Gastrocnemius medialis (tissue), 4 donors: ENCODE data around the gene ATP6V0E1. TPM values are rescaled to one million over a fixed set of nuclear protein-coding genes. Genes with fewer than 3 reads are reported as not detected.

ENCODE experiments used
- ATAC-seq, 2 donors: fragments of 150-250 bp; one replicate each; pipeline ENCODE4 v1.9.1; 2016
- DNase-seq, 2 donors: peaks; one replicate each; pipeline ENCODE4 v3.0.0-alpha.2; 2019
- H3K27ac ChIP-seq, 4 donors: fragments of 200-600 bp; sonication (generic); 1 replicate in 1 of 4; 2 replicates in 3 of 4; pipeline ENCODE4 v1.5.1; 2016 to 2018; ENCODE audit warnings: mild to moderate bottlenecking in 2 of 4, moderate library complexity in 1 of 4
- H3K27me3 ChIP-seq, 3 donors: fragments of 200-600 bp; sonication (generic) in 2 of 3; 1 replicate in 1 of 3; 2 replicates in 2 of 3; pipeline versions ENCODE4 v1.5.1 to v1.6.0; 2016 to 2019; ENCODE audit warnings: mild to moderate bottlenecking in 1 of 3, moderate library complexity in 1 of 3
- H3K36me3 ChIP-seq, 2 donors: fragments of 200-600 bp; sonication (generic) in 1 of 2; one replicate each; pipeline ENCODE4 v1.5.1; 2017 to 2018
- H3K4me1 ChIP-seq, 2 donors: fragments of 200-600 bp; sonication (generic) in 1 of 2; one replicate each; pipeline ENCODE4 v1.5.1; 2016 to 2017; ENCODE audit warnings: mild to moderate bottlenecking in 2 of 2
- H3K4me3 ChIP-seq, 4 donors: fragments of 200-600 bp; sonication (generic) in 3 of 4; 1 replicate in 1 of 4; 2 replicates in 3 of 4; pipeline ENCODE4 v1.5.1; 2016 to 2019; ENCODE audit warnings: mild to moderate bottlenecking in 2 of 4
- H3K9me3 ChIP-seq, 3 donors: fragments of 200-600 bp; sonication (generic) in 2 of 3; 1 replicate in 1 of 3; 2 replicates in 2 of 3; pipeline ENCODE4 v1.5.1; 2016 to 2019
- CTCF ChIP-seq, 5 experiments: fragments of 450-650 bp in 3 of 5; fragments of 200-600 bp in 2 of 5; sonication (generic) in 2 of 5; IDR thresholded peaks in 4 of 5; conservative IDR thresholded peaks in 1 of 5; 1 replicate in 4 of 5; 2 replicates in 1 of 5; pipeline ENCODE4 v1.5.1; 2016 to 2019; ENCODE audit warnings: antibody characterized with exemption in 5 of 5, mild to moderate bottlenecking in 3 of 5, moderate library complexity in 3 of 5
- POLR2A ChIP-seq, 2 donors: fragments of 450-650 bp; IDR thresholded peaks; one replicate each; pipeline ENCODE4 v1.6.1; 2017; ENCODE audit warnings: antibody characterized with exemption in 2 of 2, mild to moderate bottlenecking in 2 of 2, moderate library complexity in 2 of 2
- in situ Hi-C, 4 donors: fragments of 200-750 bp; cut with MboI; loops; one replicate each; pipeline versions ENCODE4 v1.15.0 to v1.8.0; 2017; ENCODE audit warnings: low sequenced_read_pairs in 4 of 4
- intact Hi-C: fragments of 100-400 bp; cut with DNase I; formaldehyde crosslinking; loops from one replicate; pipeline ENCODE4 v1.15.1; 2023; ENCODE audit warnings: low total_unique reads
- total RNA-seq, 4 donors: library from RNA; depleted of rRNA; stranded (reverse); fragments of >200 nt; gene quantifications; one replicate each; pipeline versions ENCODE4 v1.1.0 to v1.2.3, GENCODE V29; 2016

Gene ATP6V0E1
- total RNA-seq, 4 donors from 2014 or later = 101 to 183 (median 164) TPM

GRCh38 chr5:173062141-173062540, 78.6 kb downstream of the ATP6V0E1 start:
- H3K4me3 ChIP-seq = no peak overlapping the region
- intact Hi-C loops = no loop called here
- no peak for ATAC-seq
- in situ Hi-C loops = no loop called here
- DNase-seq = no peak
- no peaks in the 10 kb centered on the region for H3K9me3 ChIP-seq
- H3K36me3 ChIP-seq = no peaks in the 10 kb centered on the region
- H3K4me1 ChIP-seq = peaks cover 20 to 25% of the 10 kb centered on the region in 2 donors
- peak overlapping the region in 1 of 4 donors; percentile 3 for H3K27ac ChIP-seq
- no peaks in the 10 kb centered on the region for H3K27me3 ChIP-seq
- no peak for TF ChIP-seq POLR2A (IDR thresholded peaks at IDR 0.05)
- no peak for TF ChIP-seq CTCF (IDR thresholded peaks at IDR 0.05 in 4 of 5, conservative IDR thresholded peaks at IDR 0.05 in 1 of 5)

- H3K27me3 ChIP-seq = no peaks in the 10 kb centered on the region
- no peak overlapping the region for H3K4me3 ChIP-seq
- ATAC-seq = no peak
- H3K27ac ChIP-seq = no peak overlapping the region
- intact Hi-C loops (no loop called here), in situ Hi-C loops (no loop called here)
- peaks cover 11 to 13% of the 10 kb centered on the region in 2 donors for H3K4me1 ChIP-seq
- no peaks in the 10 kb centered on the region for H3K36me3 ChIP-seq
- DNase-seq = no peak
- no peaks in the 10 kb centered on the region for H3K9me3 ChIP-seq
- TF ChIP-seq CTCF (IDR thresholded peaks at IDR 0.05 in 4 of 5, conservative IDR thresholded peaks at IDR 0.05 in 1 of 5) (no peak), POLR2A (IDR thresholded peaks at IDR 0.05) (no peak)
These were observed 81.6 kb downstream of the ATP6V0E1 start for GRCh38 chr5:173065155-173065554.

GRCh38 chr5:173069671-173070070, 86.1 kb downstream of the ATP6V0E1 start:
- Histone ChIP-seq H3K4me3 (no peak overlapping the region), H3K27me3 (no peaks in the 10 kb centered on the region), H3K9me3 (no peaks in the 10 kb centered on the region), H3K27ac (no peak overlapping the region), H3K4me1 (peaks cover 7 to 19% of the 10 kb centered on the region in 2 donors), H3K36me3 (no peaks in the 10 kb centered on the region)
- ATAC-seq (no peak), DNase-seq (no peak)
- intact Hi-C loops = no loop called here
- TF ChIP-seq POLR2A (IDR thresholded peaks at IDR 0.05) (no peak), CTCF (IDR thresholded peaks at IDR 0.05 in 4 of 5, conservative IDR thresholded peaks at IDR 0.05 in 1 of 5) (no peak)
- in situ Hi-C loops = no loop called here

GRCh38 chr5:173075137-173075843, 91.7 kb downstream of the ATP6V0E1 start:
- DNase-seq = no peak
- peaks cover 20 to 28% of the 10 kb centered on the region in 2 donors for H3K4me1 ChIP-seq
- H3K4me3 ChIP-seq = no peak overlapping the region

More at GRCh38 chr5:173075137-173075843, 91.7 kb downstream of the ATP6V0E1 start:
- no peaks in the 10 kb centered on the region for H3K36me3 ChIP-seq
- H3K27me3 ChIP-seq = no peaks in the 10 kb centered on the region
- no peak overlapping the region for H3K27ac ChIP-seq
- no peak for TF ChIP-seq POLR2A (IDR thresholded peaks at IDR 0.05)
- no peak for TF ChIP-seq CTCF (IDR thresholded peaks at IDR 0.05 in 4 of 5, conservative IDR thresholded peaks at IDR 0.05 in 1 of 5)
- in situ Hi-C loops (no loop called here), intact Hi-C loops (no loop called here)
- ATAC-seq = no peak
- no peaks in the 10 kb centered on the region for H3K9me3 ChIP-seq
